ENCODE results near the gene SLC6A3. TPM values are rescaled to one million over a fixed set of nuclear protein-coding genes. Genes with fewer than 3 reads are reported as not detected.
A peak's percentile ranks its signal among the peaks of the same experiment; 100 is the strongest.

Gene SLC6A3
- total RNA-seq, 2 experiments from 2014 or later, result not detected

- CTCF ChIA-PET, result no interaction called here
- Mint-ChIP-seq H3K27me3 (ENCODE audit: low read depth) (no peaks in the 10 kb centered on the region), H3K27ac (no peak overlapping the region), H3K4me1 (ENCODE audit: low read depth) (peaks cover 8% of the 10 kb centered on the region), H3K4me3 (no peak overlapping the region), H3K9me3 (no peaks in the 10 kb centered on the region), H3K36me3 (ENCODE audit: low read depth) (peaks cover 13% of the 10 kb centered on the region)
- no peak for DNase-seq
- intact Hi-C loops (cut with micrococcal nuclease), result no loop called here
Observed at GRCh38 chr5:1483856-1484729, 38.9 kb upstream of the SLC6A3 start.

DNA sequence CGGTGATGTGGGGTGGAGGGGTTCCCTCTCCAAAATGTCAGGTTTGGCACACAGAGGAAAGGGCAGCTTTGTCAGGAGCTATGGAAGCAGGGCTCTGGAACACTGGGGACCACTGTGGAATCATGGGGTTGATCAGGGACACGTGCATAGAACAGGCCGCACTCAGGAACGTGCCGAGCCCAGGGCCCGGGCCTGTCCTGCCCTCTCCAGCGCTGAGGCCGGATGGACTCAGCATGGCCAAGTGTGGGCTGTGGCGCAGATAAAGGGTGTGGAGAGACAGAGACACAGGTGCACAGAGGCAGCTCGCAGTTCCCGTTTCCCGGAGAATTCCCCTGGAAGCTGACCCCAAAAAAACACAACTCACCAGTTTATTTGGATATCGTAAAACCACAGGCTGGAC is 37.8 kb upstream of the SLC6A3 start:
- CTCF ChIA-PET, result no interaction called here

DNA sequence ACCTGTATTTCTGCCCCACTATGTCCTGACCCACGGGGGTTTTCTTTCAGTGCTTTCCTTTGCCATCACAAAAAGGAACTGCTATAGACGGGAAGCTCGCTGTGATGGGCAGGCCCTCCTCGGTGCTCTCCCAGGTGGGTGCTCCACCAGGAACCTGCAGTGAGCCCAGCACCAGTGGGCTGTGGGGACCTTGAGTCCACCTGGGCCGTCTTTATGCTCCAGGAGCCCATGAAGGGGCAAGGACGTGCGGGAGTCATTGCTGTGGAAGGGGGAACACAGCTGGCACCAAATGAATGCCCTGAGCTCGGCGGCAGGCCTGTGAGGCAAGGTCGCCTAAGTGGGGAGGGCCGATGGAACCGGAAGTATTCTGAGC is 36.7 kb upstream of the SLC6A3 start:
- CTCF ChIA-PET, result no interaction called here
- H3K27ac Mint-ChIP-seq, result no peak overlapping the region
- intact Hi-C loops (cut with micrococcal nuclease), result no loop called here
- no peaks in the 10 kb centered on the region for H3K9me3 Mint-ChIP-seq
- no peaks in the 10 kb centered on the region for H3K27me3 Mint-ChIP-seq (ENCODE audit: low read depth)
- peaks cover 4% of the 10 kb centered on the region for H3K4me1 Mint-ChIP-seq (ENCODE audit: low read depth)
- no peak overlapping the region for H3K4me3 Mint-ChIP-seq
- DNase-seq, result no peak
- H3K36me3 Mint-ChIP-seq (ENCODE audit: low read depth), result peaks cover 9% of the 10 kb centered on the region

More for the DNA sequence above, 37.8 kb upstream of the SLC6A3 start:
- Mint-ChIP-seq H3K27me3 (ENCODE audit: low read depth) (no peaks in the 10 kb centered on the region), H3K4me3 (no peak overlapping the region), H3K36me3 (ENCODE audit: low read depth) (peaks cover 11% of the 10 kb centered on the region), H3K9me3 (no peaks in the 10 kb centered on the region), H3K27ac (no peak overlapping the region), H3K4me1 (ENCODE audit: low read depth) (peaks cover 4% of the 10 kb centered on the region)
- intact Hi-C loops (cut with micrococcal nuclease), result no loop called here
- DNase-seq, result no peak

DNA sequence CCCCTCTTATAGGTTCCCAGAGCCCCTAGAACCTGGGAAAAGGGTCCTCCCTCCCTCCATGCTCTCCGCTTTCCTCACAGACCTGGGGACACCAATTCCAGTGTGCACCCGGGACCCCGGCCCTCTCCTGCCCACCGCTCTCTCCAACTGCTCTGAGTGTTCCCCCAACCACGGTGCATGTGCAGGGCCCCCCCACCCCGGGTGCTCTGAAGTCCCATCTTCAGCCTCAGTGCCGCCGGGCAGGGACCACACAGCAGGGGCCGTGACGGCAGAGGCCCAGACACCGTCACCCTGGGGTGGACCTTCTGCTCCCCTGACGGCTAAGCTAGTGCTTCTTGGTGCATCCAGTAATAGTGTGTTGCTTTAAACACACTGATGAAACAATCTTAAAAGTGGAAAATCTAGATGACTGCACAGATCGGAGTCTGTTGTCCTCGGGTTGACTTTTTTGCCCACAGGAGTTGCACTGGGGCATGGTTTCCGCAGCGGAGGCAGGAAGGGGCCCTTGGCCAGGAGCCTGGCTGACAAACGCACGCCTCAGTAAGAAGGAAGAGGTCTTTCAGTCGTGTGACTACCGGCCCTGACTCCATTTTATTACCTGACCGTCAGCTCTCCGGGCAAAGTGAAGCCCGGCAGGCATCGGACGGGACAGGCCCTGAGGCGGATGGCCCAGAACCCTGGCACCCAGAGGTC is 36.2 kb upstream of the SLC6A3 start:
- CTCF ChIA-PET, result no interaction called here
- intact Hi-C loops (cut with micrococcal nuclease), result no loop called here
- Mint-ChIP-seq H3K27ac (no peak overlapping the region), H3K4me1 (ENCODE audit: low read depth) (peaks cover 4% of the 10 kb centered on the region), H3K9me3 (no peaks in the 10 kb centered on the region), H3K27me3 (ENCODE audit: low read depth) (no peaks in the 10 kb centered on the region), H3K4me3 (no peak overlapping the region), H3K36me3 (ENCODE audit: low read depth) (peaks cover 9% of the 10 kb centered on the region)
- no peak for DNase-seq

DNA sequence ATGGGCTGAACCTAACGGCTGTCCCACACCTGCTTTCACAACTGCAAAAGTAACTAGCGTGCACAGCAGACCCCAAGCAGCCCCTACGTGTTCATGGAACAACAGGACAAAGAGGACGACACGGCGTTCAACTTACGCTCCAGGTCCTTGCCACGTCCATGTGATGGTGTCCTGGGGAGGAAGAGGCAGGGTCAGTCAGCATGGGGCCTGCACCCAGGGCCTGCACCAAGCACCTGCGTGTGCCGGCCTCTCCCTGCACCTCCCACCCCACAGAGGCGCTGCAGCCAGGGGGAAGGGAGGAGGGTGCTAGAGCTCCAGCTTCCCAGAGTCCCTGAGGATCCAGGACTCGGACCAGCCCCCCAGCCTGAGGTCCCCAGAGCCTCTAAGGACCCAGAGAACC is 35.6 kb upstream of the SLC6A3 start:
- Mint-ChIP-seq H3K9me3 (no peaks in the 10 kb centered on the region), H3K27me3 (ENCODE audit: low read depth) (no peaks in the 10 kb centered on the region), H3K27ac (no peak overlapping the region), H3K4me3 (no peak overlapping the region), H3K36me3 (ENCODE audit: low read depth) (peaks cover 6% of the 10 kb centered on the region), H3K4me1 (ENCODE audit: low read depth) (peaks cover 4% of the 10 kb centered on the region)
- intact Hi-C loops (cut with micrococcal nuclease), result no loop called here
- CTCF ChIA-PET, result interaction anchor here (0.8 to 1.9 kb wide), 6 partner anchors 8 to 164 kb away, joined by 3 to 13 read pairs (median 4); no protein-coding TSS in a partner anchor
- DNase-seq, result no peak

DNA sequence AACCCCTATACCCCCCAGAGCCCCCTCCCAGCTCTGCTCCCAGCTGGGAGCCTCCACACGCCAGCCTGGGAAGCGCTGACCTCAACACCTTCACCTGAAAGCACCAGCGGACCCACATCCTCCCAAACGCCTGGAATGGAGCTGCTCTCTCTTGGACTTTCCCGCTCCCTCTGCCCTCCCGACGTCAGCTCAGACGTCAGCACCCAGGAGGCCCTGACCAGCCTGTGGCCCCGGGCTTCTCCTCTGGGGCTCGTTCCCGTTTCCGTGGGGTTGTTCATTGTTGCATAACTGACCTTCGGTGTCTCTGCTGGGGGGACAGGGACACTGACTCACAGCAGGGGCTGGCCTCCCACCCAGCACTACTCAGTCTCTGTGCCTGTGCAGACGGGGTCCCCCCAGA is 35.0 kb upstream of the SLC6A3 start:
- no peak overlapping the region for H3K4me3 Mint-ChIP-seq
- CTCF ChIA-PET, result interaction anchor here (0.6 to 1.9 kb wide), 11 partner anchors 9 to 174 kb away, joined by 3 to 13 read pairs (median 3); no protein-coding TSS in a partner anchor
- no peak for DNase-seq
- no peaks in the 10 kb centered on the region for H3K27me3 Mint-ChIP-seq (ENCODE audit: low read depth)
- H3K27ac Mint-ChIP-seq, result no peak overlapping the region
- H3K4me1 Mint-ChIP-seq (ENCODE audit: low read depth), result peaks cover 4% of the 10 kb centered on the region
- H3K9me3 Mint-ChIP-seq, result no peaks in the 10 kb centered on the region
- intact Hi-C loops (cut with micrococcal nuclease), result no loop called here
- peaks cover 8% of the 10 kb centered on the region for H3K36me3 Mint-ChIP-seq (ENCODE audit: low read depth)

GRCh38 chr5:1479581-1480188 is 34.4 kb upstream of the SLC6A3 start:
- intact Hi-C loops (cut with micrococcal nuclease), result loop anchor here (1.0 kb wide), 2 partner anchors 162 to 166 kb away; no protein-coding TSS in a partner anchor
- no peaks in the 10 kb centered on the region for H3K9me3 Mint-ChIP-seq
- DNase-seq, result peak; percentile 48
- no peak overlapping the region for H3K27ac Mint-ChIP-seq
- H3K36me3 Mint-ChIP-seq (ENCODE audit: low read depth), result peaks cover 8% of the 10 kb centered on the region
- H3K4me1 Mint-ChIP-seq (ENCODE audit: low read depth), result peaks cover 4% of the 10 kb centered on the region
- H3K4me3 Mint-ChIP-seq, result no peak overlapping the region
- H3K27me3 Mint-ChIP-seq (ENCODE audit: low read depth), result no peaks in the 10 kb centered on the region
- CTCF ChIA-PET, result interaction anchor here (0.6 to 1.9 kb wide), 12 partner anchors 13 to 354 kb away, joined by 3 to 13 read pairs (median 3); no protein-coding TSS in a partner anchor

- peaks cover 12% of the 10 kb centered on the region for H3K36me3 Mint-ChIP-seq (ENCODE audit: low read depth)
- H3K4me1 Mint-ChIP-seq (ENCODE audit: low read depth), result peaks cover 4% of the 10 kb centered on the region
- CTCF ChIA-PET, result interaction anchor here (0.7 to 1.9 kb wide), 4 partner anchors 13 to 353 kb away, joined by 3 to 13 read pairs (median 6); no protein-coding TSS in a partner anchor
- H3K27ac Mint-ChIP-seq, result no peak overlapping the region
- DNase-seq, result no peak
- intact Hi-C loops (cut with micrococcal nuclease), result loop anchor here (1.0 kb wide), 2 partner anchors 162 to 166 kb away; no protein-coding TSS in a partner anchor
- no peaks in the 10 kb centered on the region for H3K27me3 Mint-ChIP-seq (ENCODE audit: low read depth)
- H3K4me3 Mint-ChIP-seq, result no peak overlapping the region
- no peaks in the 10 kb centered on the region for H3K9me3 Mint-ChIP-seq
Observed at GRCh38 chr5:1479066-1479465, 33.8 kb upstream of the SLC6A3 start.

- peaks cover 4% of the 10 kb centered on the region for H3K4me1 Mint-ChIP-seq (ENCODE audit: low read depth)
- no peaks in the 10 kb centered on the region for H3K9me3 Mint-ChIP-seq
- no peak for DNase-seq
Observed at GRCh38 chr5:1478271-1479035, 33.2 kb upstream of the SLC6A3 start.

DNA sequence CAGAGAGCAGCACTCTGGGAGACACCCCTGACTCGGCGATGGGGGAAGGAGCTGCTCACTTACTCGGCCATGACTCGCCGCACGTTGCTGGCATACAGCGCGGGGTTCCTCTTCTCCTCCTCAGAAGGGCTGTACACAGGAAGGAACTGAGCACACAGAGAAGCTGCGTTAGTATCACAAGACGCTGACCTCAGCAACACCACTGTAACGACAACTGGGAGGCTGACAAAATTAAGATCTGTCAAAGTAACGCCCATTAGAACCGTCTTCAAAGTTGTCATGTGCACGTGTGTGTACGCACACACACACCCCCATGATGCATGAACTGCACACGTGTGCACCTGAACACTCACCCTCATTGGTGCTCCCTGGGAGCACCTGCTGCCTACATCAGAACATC is 32.1 kb upstream of the SLC6A3 start:
- DNase-seq, result no peak
- Mint-ChIP-seq H3K27me3 (ENCODE audit: low read depth) (no peaks in the 10 kb centered on the region), H3K9me3 (no peaks in the 10 kb centered on the region), H3K36me3 (ENCODE audit: low read depth) (peaks cover 12% of the 10 kb centered on the region), H3K27ac (no peak overlapping the region), H3K4me1 (ENCODE audit: low read depth) (peaks cover 4% of the 10 kb centered on the region), H3K4me3 (no peak overlapping the region)
- CTCF ChIA-PET, result interaction anchor here (0.6 to 1.5 kb wide), 2 partner anchors 22 to 194 kb away, joined by 3 to 4 read pairs; no protein-coding TSS in a partner anchor
- intact Hi-C loops (cut with micrococcal nuclease), result no loop called here

More at GRCh38 chr5:1478271-1479035, 33.2 kb upstream of the SLC6A3 start:
- no peak overlapping the region for H3K4me3 Mint-ChIP-seq
- no peaks in the 10 kb centered on the region for H3K27me3 Mint-ChIP-seq (ENCODE audit: low read depth)
- no peak overlapping the region for H3K27ac Mint-ChIP-seq
- peaks cover 12% of the 10 kb centered on the region for H3K36me3 Mint-ChIP-seq (ENCODE audit: low read depth)
- intact Hi-C loops (cut with micrococcal nuclease), result loop anchor here (1.0 kb wide), 2 partner anchors 163 to 167 kb away; no protein-coding TSS in a partner anchor
- CTCF ChIA-PET, result interaction anchor here (0.7 to 1.9 kb wide), 5 partner anchors 14 to 353 kb away, joined by 3 to 13 read pairs (median 3); no protein-coding TSS in a partner anchor

GRCh38 chr5:1476967-1477310 is 31.7 kb upstream of the SLC6A3 start:
- intact Hi-C loops (cut with micrococcal nuclease), result no loop called here
- Mint-ChIP-seq H3K9me3 (no peaks in the 10 kb centered on the region), H3K4me3 (no peak overlapping the region), H3K27me3 (ENCODE audit: low read depth) (no peaks in the 10 kb centered on the region), H3K36me3 (ENCODE audit: low read depth) (peaks cover 13% of the 10 kb centered on the region), H3K27ac (no peak overlapping the region), H3K4me1 (ENCODE audit: low read depth) (peaks cover 4% of the 10 kb centered on the region)
- DNase-seq, result no peak
- CTCF ChIA-PET, result interaction anchor here (0.6 kb wide), 1 partner anchor 193 kb away, joined by 4 read pairs; no protein-coding TSS in a partner anchor

All from activated naive CD4-positive, alpha-beta T cell treated with anti-CD3 and anti-CD28 coated beads for 36 hours (primary cell).